CD4-positive, alpha-beta memory T cell (primary cell): ENCODE data around the gene SEC24D. TPM values are rescaled to one million over a fixed set of nuclear protein-coding genes. Genes with fewer than 3 reads are reported as not detected.

Experiments used
- CTCF ChIA-PET: fragments of 350-600 bp; sonication (Branson Sonifier 250); formaldehyde crosslinking; loops from one replicate; lab custom pipeline; 2021; ENCODE audit warnings: inconsistent platforms; ENCODE audit not compliant: partially characterized antibody; lab: Charles Lee
- POLR2A ChIA-PET: fragments of 350-600 bp; sonication (Branson Sonifier 250); formaldehyde crosslinking; loops from one replicate; lab custom pipeline; 2021; ENCODE audit not compliant: partially characterized antibody; lab: Charles Lee
- DNase-seq, 5 donors: peaks; one replicate each; pipeline versions ENCODE4 v3.0.0 to v3.0.0-alpha.2; 2020 to 2022; ENCODE audit warnings: mixed read lengths in 1 of 5
- H3K27ac ChIP-seq: one replicate; pipeline ENCODE4 v1.7.0; 2013; ENCODE audit warnings: low read depth, low read length
- H3K27me3 ChIP-seq: 2 replicates; pipeline ENCODE4 v1.7.0; 2013; ENCODE audit warnings: mild to moderate bottlenecking, low read length, moderate library complexity; ENCODE audit not compliant: insufficient read depth
- H3K36me3 ChIP-seq: 2 replicates; pipeline ENCODE4 v1.7.0; 2013; ENCODE audit warnings: mild to moderate bottlenecking, low read length, moderate library complexity; ENCODE audit not compliant: insufficient read depth
- H3K4me1 ChIP-seq: 2 replicates; pipeline ENCODE4 v1.7.0; 2013; ENCODE audit warnings: mild to moderate bottlenecking, low read length, moderate library complexity; ENCODE audit not compliant: insufficient read depth
- H3K4me3 ChIP-seq, 2 donors: one replicate each; pipeline ENCODE4 v1.7.0; 2013; ENCODE audit warnings: low read length in 2 of 2, mild to moderate bottlenecking in 1 of 2
- H3K9me3 ChIP-seq, 2 donors: one replicate each; pipeline ENCODE4 v1.7.0; 2013; ENCODE audit warnings: low read length in 2 of 2, control low read depth in 1 of 2; ENCODE audit not compliant: control insufficient read depth in 1 of 2
- H3K27ac Mint-ChIP-seq, 7 donors: one replicate each; pipeline ENCODE4 v1.8.0; 2020 to 2021; ENCODE audit warnings: mixed read lengths in 7 of 7, mild to moderate bottlenecking in 6 of 7, inconsistent platforms in 3 of 7, moderate library complexity in 3 of 7
- H3K27me3 Mint-ChIP-seq, 2 donors: one replicate each; pipeline ENCODE4 v1.8.0; 2020 to 2021; ENCODE audit warnings: mixed read lengths in 2 of 2
- H3K36me3 Mint-ChIP-seq, 2 donors: one replicate each; pipeline ENCODE4 v1.8.0; 2020 to 2021; ENCODE audit warnings: mixed read lengths in 2 of 2, inconsistent platforms in 1 of 2, mild to moderate bottlenecking in 1 of 2
- H3K4me1 Mint-ChIP-seq, 4 donors: one replicate each; pipeline ENCODE4 v1.8.0; 2020 to 2021; ENCODE audit warnings: mixed read lengths in 4 of 4, mild to moderate bottlenecking in 1 of 4
- H3K4me3 Mint-ChIP-seq, 8 donors: one replicate each; pipeline ENCODE4 v1.8.0; 2020 to 2021; ENCODE audit warnings: mixed read lengths in 8 of 8, mild to moderate bottlenecking in 7 of 8, moderate library complexity in 6 of 8, inconsistent platforms in 3 of 8
- H3K9me3 Mint-ChIP-seq, 8 donors: one replicate each; pipeline ENCODE4 v1.8.0; 2020 to 2021; ENCODE audit warnings: mixed read lengths in 8 of 8, mild to moderate bottlenecking in 5 of 8, inconsistent platforms in 3 of 8, moderate library complexity in 1 of 8
- intact Hi-C: fragments of 100-400 bp; cut with micrococcal nuclease; formaldehyde crosslinking; loops from one replicate; pipeline ENCODE4 v1.15.1; 2023
- polyA plus RNA-seq, 2 donors: library from polyadenylated mRNA; unstranded; fragments of 300-500 nt; fragmentation: Illumina TruSeq; gene quantifications; one replicate each; pipeline ENCODE4 v1.2.3, GENCODE V29; 2021
- total RNA-seq, 2 experiments: library from RNA; stranded (reverse); gene quantifications; one replicate each; pipeline ENCODE4 v1.2.3, GENCODE V29; 2021

Gene SEC24D
- total and polyA plus RNA-seq, 4 experiments from 2014 or later, result 16.1 to 36.8 (median 30.2) TPM

DNA sequence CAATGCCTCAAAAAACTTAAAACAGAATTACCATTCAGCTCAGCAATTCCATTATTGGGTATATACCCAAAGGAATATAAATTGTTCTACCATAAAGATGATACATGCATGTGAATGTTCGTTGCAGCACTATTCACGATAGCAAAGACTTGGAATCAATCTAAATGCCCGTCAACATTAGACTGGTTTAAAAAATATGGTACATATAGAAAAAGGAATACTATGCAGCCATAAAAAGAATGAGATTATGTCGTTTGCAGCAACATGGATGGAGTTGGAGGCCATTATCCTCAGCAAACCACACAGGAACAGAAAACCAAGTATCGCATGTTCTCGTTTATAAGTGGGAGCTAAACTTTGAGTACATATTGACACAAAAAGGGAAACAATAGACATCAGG lies 41.9 kb upstream of the SEC24D start:
- H3K4me3 ChIP-seq, result no peak overlapping the region
- intact Hi-C loops, result no loop called here
- CTCF ChIA-PET, result no interaction called here
- H3K27ac ChIP-seq, result no peak overlapping the region
- no peaks in the 10 kb centered on the region for H3K36me3 ChIP-seq
- no peaks in the 10 kb centered on the region for H3K27me3 ChIP-seq
- Mint-ChIP-seq H3K9me3 (peaks cover 0 to 14% (median 5%) of the 10 kb centered on the region in 8 donors), H3K27me3 (peaks cover 2% of the 10 kb centered on the region in 2 donors), H3K36me3 (peaks cover 3 to 21% of the 10 kb centered on the region in 2 donors), H3K4me3 (no peak overlapping the region), H3K27ac (no peak overlapping the region), H3K4me1 (no peaks in the 10 kb centered on the region)
- POLR2A ChIA-PET, result no interaction called here
- no peak for DNase-seq
- H3K4me1 ChIP-seq, result no peaks in the 10 kb centered on the region
- H3K9me3 ChIP-seq, result no peaks in the 10 kb centered on the region

DNA sequence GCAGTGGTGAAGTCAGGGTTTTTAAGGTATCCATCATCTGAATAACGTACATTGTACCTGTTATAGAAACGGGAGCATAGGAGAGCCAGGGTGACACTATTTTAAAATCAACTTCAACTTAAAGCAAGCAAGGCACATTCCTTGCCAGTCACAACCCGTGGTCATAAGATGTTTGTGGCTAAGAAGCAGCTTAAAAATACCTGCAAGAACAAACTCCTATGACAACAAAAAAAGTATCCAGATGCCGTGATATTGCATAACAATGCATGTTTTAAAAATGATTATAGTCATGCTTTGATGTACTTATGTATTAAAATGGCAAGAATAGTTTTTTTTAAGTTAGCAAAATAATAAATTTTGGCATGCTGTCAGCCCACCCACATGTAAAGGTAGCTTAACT lies 36.3 kb upstream of the SEC24D start:
- Histone ChIP-seq H3K27me3 (no peaks in the 10 kb centered on the region), H3K4me1 (no peaks in the 10 kb centered on the region), H3K27ac (no peak overlapping the region), H3K36me3 (no peaks in the 10 kb centered on the region), H3K9me3 (no peaks in the 10 kb centered on the region), H3K4me3 (no peak overlapping the region)
- ChIA-PET POLR2A (no interaction called here), CTCF (no interaction called here)
- H3K27me3 Mint-ChIP-seq, result no peaks in the 10 kb centered on the region
- no peak for DNase-seq
- H3K4me1 Mint-ChIP-seq, result no peaks in the 10 kb centered on the region
- peaks cover 2 to 15% of the 10 kb centered on the region in 2 donors for H3K36me3 Mint-ChIP-seq
- H3K4me3 Mint-ChIP-seq, result no peak overlapping the region
- peaks cover 0 to 3% (median 0%) of the 10 kb centered on the region in 8 donors for H3K9me3 Mint-ChIP-seq
- intact Hi-C loops, result no loop called here
- no peak overlapping the region for H3K27ac Mint-ChIP-seq

DNA sequence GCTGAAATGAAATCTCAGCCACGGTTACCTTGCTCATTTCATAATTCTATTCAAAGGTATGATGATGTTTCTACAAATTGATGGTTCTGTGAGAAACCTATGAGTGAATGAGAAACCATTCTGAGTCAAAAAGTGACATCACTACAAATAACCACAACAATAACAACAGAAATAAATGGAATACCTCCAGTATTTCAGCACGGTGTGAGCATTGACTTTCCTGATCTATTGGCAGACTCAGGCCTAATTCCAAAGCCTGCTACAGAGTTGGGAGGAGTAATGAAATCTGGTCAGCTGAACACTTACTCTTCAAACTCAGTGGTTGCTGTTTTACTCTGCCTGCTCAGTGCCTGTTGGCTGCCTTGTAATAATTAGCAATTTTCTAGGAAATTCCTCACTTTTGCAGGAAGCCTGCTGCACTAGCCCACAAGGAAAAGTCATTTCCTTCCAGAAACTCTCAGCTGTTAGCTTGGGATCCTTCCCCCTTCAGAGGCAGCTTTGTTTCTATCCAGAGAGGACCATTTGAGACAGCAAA lies 33.9 kb upstream of the SEC24D start:
- H3K4me1 ChIP-seq, result no peaks in the 10 kb centered on the region
- CTCF ChIA-PET, result no interaction called here
- no peak overlapping the region for H3K27ac ChIP-seq
- intact Hi-C loops, result no loop called here
- POLR2A ChIA-PET, result no interaction called here
- Mint-ChIP-seq H3K4me3 (no peak overlapping the region), H3K4me1 (no peaks in the 10 kb centered on the region), H3K9me3 (no peaks in the 10 kb centered on the region), H3K27me3 (no peaks in the 10 kb centered on the region), H3K27ac (no peak overlapping the region), H3K36me3 (no peaks in the 10 kb centered on the region)
- DNase-seq, result no peak
- H3K9me3 ChIP-seq, result no peaks in the 10 kb centered on the region
- no peaks in the 10 kb centered on the region for H3K36me3 ChIP-seq
- H3K4me3 ChIP-seq, result no peak overlapping the region
- no peaks in the 10 kb centered on the region for H3K27me3 ChIP-seq

DNA sequence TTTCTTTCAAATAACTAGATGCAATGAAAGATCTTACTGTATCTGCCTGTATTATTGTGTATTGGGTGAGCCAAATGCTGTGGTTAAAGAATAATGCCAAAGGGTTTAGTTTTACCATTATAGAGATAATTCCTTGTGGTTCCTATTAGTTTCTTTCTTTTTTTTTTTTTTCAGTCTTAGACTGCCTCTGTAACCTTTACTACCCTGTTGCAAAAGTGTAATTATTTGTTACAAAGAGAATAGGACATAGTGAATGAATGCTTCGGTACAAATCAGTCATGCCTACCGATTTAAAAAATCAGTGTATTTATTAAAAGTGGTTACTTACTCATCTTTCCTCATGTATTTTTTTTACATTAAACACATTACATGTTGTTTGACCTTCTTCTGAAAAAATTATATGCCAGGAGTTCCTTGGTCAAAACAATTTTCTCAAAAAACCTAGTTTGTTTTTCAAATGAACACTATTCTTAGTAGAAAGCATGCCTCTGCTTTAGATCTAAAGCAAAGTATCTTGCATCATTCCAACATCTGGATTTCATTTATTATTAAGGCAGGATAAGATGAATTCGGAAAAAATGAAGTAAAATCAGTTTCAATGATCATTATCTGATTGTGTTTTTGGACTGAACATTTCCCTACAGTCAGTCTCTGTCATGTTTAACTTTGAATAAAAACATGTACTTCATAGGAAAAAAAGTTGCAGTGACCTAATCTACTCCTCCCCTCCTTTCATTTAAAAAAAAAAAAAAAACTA lies 31.6 kb upstream of the SEC24D start:
- Mint-ChIP-seq H3K9me3 (no peaks in the 10 kb centered on the region), H3K4me1 (no peaks in the 10 kb centered on the region), H3K27me3 (no peaks in the 10 kb centered on the region), H3K4me3 (no peak overlapping the region), H3K36me3 (no peaks in the 10 kb centered on the region), H3K27ac (no peak overlapping the region)
- H3K4me3 ChIP-seq, result no peak overlapping the region
- POLR2A ChIA-PET, result no interaction called here
- no peaks in the 10 kb centered on the region for H3K27me3 ChIP-seq
- H3K4me1 ChIP-seq, result no peaks in the 10 kb centered on the region
- H3K9me3 ChIP-seq, result no peaks in the 10 kb centered on the region
- intact Hi-C loops, result no loop called here
- CTCF ChIA-PET, result no interaction called here
- no peaks in the 10 kb centered on the region for H3K36me3 ChIP-seq
- DNase-seq, result no peak
- no peak overlapping the region for H3K27ac ChIP-seq

DNA sequence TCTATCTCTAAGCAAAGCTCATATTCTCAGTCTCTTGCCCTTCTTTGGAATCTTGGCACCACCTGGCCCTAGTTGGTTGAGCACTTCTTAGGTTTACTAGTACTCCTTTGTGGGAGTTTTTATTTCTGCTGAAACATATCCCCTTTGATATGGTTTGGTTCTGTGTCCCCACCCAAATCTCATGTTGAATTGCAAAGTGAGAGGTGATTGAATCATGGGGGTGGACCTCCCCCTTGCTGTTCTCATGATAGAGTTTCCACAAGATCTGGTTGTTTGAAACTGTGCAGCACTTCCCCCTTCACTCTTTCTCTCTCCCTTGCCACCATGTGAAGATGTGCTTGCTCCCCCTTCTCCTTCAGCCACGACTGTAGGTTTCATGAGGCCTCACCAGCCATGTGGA lies 30.5 kb upstream of the SEC24D start:
- no peaks in the 10 kb centered on the region for H3K4me1 Mint-ChIP-seq
- ChIA-PET POLR2A (no interaction called here), CTCF (interaction anchor here (3.2 to 3.8 kb wide), 2 partner anchors 12 to 95 kb away, joined by 21 to 39 read pairs; no protein-coding TSS in a partner anchor)
- no peak overlapping the region for H3K4me3 ChIP-seq
- intact Hi-C loops, result no loop called here
- no peak overlapping the region for H3K4me3 Mint-ChIP-seq
- H3K36me3 ChIP-seq, result no peaks in the 10 kb centered on the region
- no peak for DNase-seq
- no peaks in the 10 kb centered on the region for H3K36me3 Mint-ChIP-seq
- no peaks in the 10 kb centered on the region for H3K27me3 ChIP-seq
- H3K9me3 Mint-ChIP-seq, result no peaks in the 10 kb centered on the region
- H3K9me3 ChIP-seq, result no peaks in the 10 kb centered on the region
- H3K27ac Mint-ChIP-seq, result no peak overlapping the region
- H3K27me3 Mint-ChIP-seq, result no peaks in the 10 kb centered on the region
- no peak overlapping the region for H3K27ac ChIP-seq
- H3K4me1 ChIP-seq, result no peaks in the 10 kb centered on the region

DNA sequence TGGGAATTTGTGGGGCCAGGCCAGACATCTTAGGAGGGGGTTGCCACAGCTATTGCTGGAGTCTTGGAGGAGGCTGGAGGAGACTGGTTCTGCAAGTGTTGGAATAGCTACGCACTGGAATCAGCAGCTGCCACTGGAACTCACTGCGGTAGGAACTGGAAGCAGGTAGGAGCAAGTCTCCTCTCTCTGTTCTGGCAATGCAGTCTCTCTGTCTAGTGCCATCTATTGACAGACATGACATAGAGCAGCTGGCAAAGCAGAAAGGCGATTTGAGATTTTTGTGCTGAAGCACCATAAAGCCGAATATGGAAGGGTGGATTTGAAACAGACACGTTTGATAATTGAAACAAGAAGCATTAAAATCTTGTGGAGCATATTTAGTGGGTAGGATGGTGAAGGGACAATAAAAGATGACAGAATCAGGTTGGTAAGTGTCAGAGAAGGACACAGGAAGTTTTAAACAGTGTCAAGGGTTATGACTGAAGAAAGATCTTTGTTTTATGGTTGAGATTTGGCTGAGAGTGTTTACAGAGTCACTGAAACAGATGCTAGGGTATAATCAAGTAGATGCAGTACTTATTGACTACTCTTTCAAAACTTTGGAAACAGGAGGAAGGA lies 29.3 kb upstream of the SEC24D start:
- intact Hi-C loops, result loop anchor here (1.0 kb wide), 1 partner anchor 93 kb away; no protein-coding TSS in a partner anchor

DNA sequence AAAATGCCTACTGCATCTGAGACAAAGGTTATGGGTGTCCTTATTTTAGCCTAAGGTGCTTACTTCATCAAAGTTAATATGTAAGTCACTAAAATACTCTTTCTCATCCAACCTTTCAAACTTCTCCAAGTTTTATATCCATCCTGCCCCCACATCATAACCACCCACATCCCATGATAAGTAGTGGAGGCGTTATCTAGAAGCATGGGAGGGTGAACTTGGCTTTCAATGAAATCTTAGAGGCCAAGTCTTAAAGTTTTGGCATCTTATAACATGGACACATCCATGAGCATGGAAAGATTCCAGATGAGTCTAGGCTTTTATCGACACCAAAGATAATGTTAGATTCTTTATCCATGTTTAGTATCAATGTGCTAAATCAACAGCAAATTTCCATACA lies 22.9 kb upstream of the SEC24D start:
- no peaks in the 10 kb centered on the region for H3K27me3 Mint-ChIP-seq
- peaks cover 0 to 4% (median 2%) of the 10 kb centered on the region in 4 donors for H3K4me1 Mint-ChIP-seq
- intact Hi-C loops, result no loop called here
- Histone ChIP-seq H3K27ac (no peak overlapping the region), H3K4me1 (no peaks in the 10 kb centered on the region), H3K36me3 (no peaks in the 10 kb centered on the region), H3K27me3 (no peaks in the 10 kb centered on the region), H3K4me3 (no peak overlapping the region), H3K9me3 (no peaks in the 10 kb centered on the region)
- no peak for DNase-seq
- no peak overlapping the region for H3K27ac Mint-ChIP-seq
- CTCF ChIA-PET, result interaction anchor here (1.5 kb wide), 1 partner anchor 20 kb away, joined by 3 read pairs; no protein-coding TSS in a partner anchor
- no peak overlapping the region for H3K4me3 Mint-ChIP-seq
- H3K36me3 Mint-ChIP-seq, result peaks cover 0 to 8% of the 10 kb centered on the region in 2 donors
- H3K9me3 Mint-ChIP-seq, result peaks cover 0 to 2% (median 0%) of the 10 kb centered on the region in 8 donors
- POLR2A ChIA-PET, result no interaction called here

More for the DNA sequence above, 29.3 kb upstream of the SEC24D start:
- H3K27me3 Mint-ChIP-seq, result no peaks in the 10 kb centered on the region
- no peaks in the 10 kb centered on the region for H3K27me3 ChIP-seq
- DNase-seq, result peak in 4 of 5 donors; percentile 22 to 35 (median 26)
- H3K27ac Mint-ChIP-seq, result no peak overlapping the region
- H3K4me1 Mint-ChIP-seq, result no peaks in the 10 kb centered on the region
- ChIA-PET CTCF (interaction anchor here (0.7 to 3.8 kb wide), 23 partner anchors 8 to 171 kb away, joined by 3 to 39 read pairs (median 5); partner anchors contain the start of genes SEC24D and SYNPO2), POLR2A (interaction anchor here (1.2 to 1.3 kb wide), 2 partner anchors 15 to 30 kb away, joined by 3 to 6 read pairs; no protein-coding TSS in a partner anchor)
- H3K27ac ChIP-seq, result no peak overlapping the region
- no peaks in the 10 kb centered on the region for H3K4me1 ChIP-seq
- H3K4me3 Mint-ChIP-seq, result no peak overlapping the region
- H3K36me3 ChIP-seq, result no peaks in the 10 kb centered on the region
- no peaks in the 10 kb centered on the region for H3K9me3 Mint-ChIP-seq
- no peaks in the 10 kb centered on the region for H3K36me3 Mint-ChIP-seq
- no peak overlapping the region for H3K4me3 ChIP-seq
- no peaks in the 10 kb centered on the region for H3K9me3 ChIP-seq
